ENCODE measurements around the gene ZNF789.

The ZNF789 gene

GRCh38 chr7:99469381-99470065, 3.2 kb upstream of the ZNF789 start:
- TF ChIP-seq, protein P1, sequence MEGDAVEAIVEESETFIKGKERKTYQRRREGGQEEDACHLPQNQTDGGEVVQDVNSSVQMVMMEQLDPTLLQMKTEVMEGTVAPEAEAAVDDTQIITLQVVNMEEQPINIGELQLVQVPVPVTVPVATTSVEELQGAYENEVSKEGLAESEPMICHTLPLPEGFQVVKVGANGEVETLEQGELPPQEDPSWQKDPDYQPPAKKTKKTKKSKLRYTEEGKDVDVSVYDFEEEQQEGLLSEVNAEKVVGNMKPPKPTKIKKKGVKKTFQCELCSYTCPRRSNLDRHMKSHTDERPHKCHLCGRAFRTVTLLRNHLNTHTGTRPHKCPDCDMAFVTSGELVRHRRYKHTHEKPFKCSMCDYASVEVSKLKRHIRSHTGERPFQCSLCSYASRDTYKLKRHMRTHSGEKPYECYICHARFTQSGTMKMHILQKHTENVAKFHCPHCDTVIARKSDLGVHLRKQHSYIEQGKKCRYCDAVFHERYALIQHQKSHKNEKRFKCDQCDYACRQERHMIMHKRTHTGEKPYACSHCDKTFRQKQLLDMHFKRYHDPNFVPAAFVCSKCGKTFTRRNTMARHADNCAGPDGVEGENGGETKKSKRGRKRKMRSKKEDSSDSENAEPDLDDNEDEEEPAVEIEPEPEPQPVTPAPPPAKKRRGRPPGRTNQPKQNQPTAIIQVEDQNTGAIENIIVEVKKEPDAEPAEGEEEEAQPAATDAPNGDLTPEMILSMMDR (conservative IDR thresholded peaks at IDR 0.05; ENCODE audit: low read depth, low read length) = no peak
- no peak overlapping the region for H3K4me3 ChIP-seq (ENCODE audit: low read length)
- no peak for DNase-seq (ENCODE audit: low read depth)

DNA sequence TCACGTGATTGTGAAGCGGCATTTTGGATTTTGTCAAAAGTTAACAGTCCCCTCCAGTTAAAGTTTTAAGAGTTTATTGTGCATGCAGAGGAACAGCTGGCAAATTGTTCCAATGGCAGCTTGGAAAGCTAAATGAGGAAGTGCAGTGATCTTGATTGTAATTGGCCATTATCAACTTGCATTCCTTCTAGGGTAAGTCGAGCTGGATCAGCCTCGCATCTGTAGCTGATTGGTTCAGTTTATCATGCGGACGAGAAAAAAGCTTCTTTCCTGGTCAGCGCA, 566 bp downstream of the ZNF789 start:
- H3K4me3 ChIP-seq (ENCODE audit: low read length) = peak overlapping the region; percentile 77
- TF ChIP-seq, protein P1 (conservative IDR thresholded peaks at IDR 0.05; ENCODE audit: low read depth, low read length) = no peak
- peak; percentile 70 for DNase-seq (ENCODE audit: low read depth)

DNA sequence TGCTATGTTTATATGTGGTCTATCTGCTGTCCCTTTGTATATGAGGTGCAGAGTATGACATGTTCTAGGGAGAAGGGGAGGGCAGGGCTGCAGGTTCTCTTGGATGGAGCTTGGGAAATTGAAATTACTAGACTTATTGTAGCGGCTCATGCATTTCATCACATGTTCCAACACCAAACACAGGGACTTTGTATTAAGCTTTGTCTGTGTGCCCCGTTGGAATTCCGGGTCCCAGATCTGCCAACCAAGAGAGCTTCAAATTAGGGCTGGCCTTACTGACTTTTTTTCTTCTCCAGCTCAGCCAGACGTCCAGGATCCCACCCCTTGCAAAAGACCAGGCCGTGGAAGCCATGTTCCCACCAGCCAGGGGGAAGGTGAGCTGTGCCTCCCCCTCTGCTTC, 3.4 kb downstream of the ZNF789 start:
- H3K4me3 ChIP-seq (ENCODE audit: low read length) = no peak overlapping the region
- TF ChIP-seq, protein P1 (conservative IDR thresholded peaks at IDR 0.05; ENCODE audit: low read depth, low read length) = no peak
- DNase-seq (ENCODE audit: low read depth) = no peak

DNA sequence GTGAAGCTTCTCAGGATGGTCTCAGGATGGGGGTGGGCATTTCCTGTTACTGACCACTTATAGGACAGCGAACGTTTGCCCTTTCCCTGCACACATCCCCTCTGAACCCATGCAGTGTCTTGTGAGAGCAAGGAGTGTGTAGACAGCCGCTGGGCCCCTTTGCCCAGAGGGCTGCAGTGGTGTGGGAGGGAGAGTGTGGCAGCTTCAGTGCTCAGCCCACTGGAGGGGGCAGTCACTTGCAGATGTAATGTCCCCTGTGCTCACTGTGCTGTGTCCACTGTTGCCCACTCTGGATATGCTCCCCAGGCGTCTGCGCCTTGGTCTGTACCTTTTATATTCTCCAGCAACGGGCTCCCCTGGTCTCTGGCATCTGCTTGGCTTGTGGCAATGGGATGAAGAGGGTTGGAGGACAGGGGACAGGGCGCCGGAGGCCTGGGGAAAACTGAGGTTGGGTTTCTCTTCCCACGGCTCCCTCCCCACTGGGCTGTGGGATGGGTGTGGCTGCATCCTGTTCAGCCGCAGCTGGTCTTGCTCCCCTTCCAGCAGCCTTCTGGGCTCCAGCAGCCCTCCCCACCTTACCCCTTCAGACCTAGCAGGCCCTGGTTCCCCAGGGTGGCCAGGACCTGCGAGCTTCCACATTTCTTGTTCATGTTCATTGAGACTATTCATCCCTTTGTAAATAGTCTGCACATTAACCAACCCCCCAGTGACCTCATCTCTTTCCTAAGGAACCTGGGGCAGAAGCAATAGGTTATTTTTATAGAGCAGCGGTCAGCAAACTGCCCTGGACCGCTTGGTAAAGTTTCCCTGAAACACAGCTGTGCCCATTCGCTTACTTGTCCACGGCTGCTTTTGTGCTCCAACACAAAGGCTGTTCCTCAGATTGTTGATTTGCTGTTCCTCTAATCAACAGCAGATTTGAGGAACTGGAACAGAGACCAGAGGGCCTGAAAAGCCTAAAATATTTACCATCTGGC, 6.1 kb downstream of the ZNF789 start:
- no peak overlapping the region for H3K4me3 ChIP-seq (ENCODE audit: low read length)
- TF ChIP-seq, protein P1 (conservative IDR thresholded peaks at IDR 0.05; ENCODE audit: low read depth, low read length) = no peak
- no peak for DNase-seq (ENCODE audit: low read depth)

DNA sequence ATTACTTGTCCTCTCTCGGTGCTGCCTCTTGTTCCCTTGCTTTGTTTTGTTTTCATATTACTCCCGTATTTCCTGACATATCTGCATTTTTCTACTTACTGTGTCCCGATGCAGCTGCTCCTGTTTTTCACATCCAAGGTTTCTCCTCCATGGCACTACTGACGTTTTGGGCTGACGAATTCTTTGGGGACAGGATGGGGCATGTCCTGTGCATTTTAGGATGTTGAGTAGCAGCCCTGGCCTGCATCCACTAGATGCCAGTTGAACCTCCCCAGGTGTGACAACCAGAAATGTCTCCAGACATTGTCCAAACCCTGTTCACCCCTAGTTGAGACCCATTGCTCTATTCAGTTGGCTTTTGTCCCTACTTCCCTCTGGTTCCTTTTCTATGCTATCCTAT, 12.4 kb downstream of the ZNF789 start:
- TF ChIP-seq, protein P1 (conservative IDR thresholded peaks at IDR 0.05; ENCODE audit: low read depth, low read length) = no peak
- no peak overlapping the region for H3K4me3 ChIP-seq (ENCODE audit: low read length)
- DNase-seq (ENCODE audit: low read depth) = no peak

GRCh38 chr7:99489235-99489634, 16.5 kb downstream of the ZNF789 start:
- TF ChIP-seq, protein P1 (conservative IDR thresholded peaks at IDR 0.05; ENCODE audit: low read depth, low read length) = no peak
- no peak for DNase-seq (ENCODE audit: low read depth)
- H3K4me3 ChIP-seq (ENCODE audit: low read length) = no peak overlapping the region
